GM06990 (cell line): ENCODE results near the gene PEX5L.

Experiments
- DNase-seq: peaks from one replicate; pipeline ENCODE4 v3.0.0-alpha.2; 2011; ENCODE audit not compliant: insufficient read length; ENCODE audit errors: extremely low read depth
- H3K27me3 ChIP-seq: replicated peaks from 2 replicates; pipeline ENCODE4 v1.6.0; 2011; ENCODE audit warnings: low read length; ENCODE audit not compliant: control insufficient read depth, insufficient read depth
- H3K36me3 ChIP-seq: 2 replicates; pipeline ENCODE4 v1.5.1; 2011; ENCODE audit warnings: low read length; ENCODE audit not compliant: control insufficient read depth, insufficient read depth
- H3K4me3 ChIP-seq: replicated peaks from 2 replicates; pipeline ENCODE4 v1.5.1; 2011; ENCODE audit warnings: low read depth, mild to moderate bottlenecking, control low read depth, low read length
- TF ChIP-seq, protein P1 (sequence below): IDR thresholded peaks from 2 replicates; pipeline ENCODE4 v1.5.1; 2011; ENCODE audit warnings: low read length, control low read depth, mild to moderate bottlenecking, inconsistent platforms; ENCODE audit not compliant: insufficient read depth, poor library complexity, severe bottlenecking

PEX5L gene

DNA sequence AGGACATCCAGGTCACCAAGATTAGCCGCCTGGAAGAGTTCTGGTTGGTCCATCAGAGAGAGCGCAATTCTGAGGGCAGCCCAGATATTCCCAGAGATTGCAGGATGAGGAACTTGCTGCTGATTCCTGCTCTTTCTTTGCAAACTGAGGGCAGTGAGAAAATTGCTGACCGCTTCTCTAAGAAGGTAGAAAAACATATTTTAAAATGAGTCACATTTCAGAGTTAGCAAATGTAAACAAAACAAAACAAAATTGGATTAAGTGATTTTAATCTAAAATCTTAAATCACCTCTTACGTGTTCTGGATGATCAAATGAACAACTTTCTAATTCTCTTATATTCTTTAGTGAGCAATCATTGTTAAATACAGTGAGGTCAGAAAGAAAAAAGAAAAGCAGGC, 234.9 kb downstream of the PEX5L start:
- no peaks in the 10 kb centered on the region for H3K27me3 ChIP-seq
- no peaks in the 10 kb centered on the region for H3K36me3 ChIP-seq
- DNase-seq = no peak
- TF ChIP-seq, protein P1, sequence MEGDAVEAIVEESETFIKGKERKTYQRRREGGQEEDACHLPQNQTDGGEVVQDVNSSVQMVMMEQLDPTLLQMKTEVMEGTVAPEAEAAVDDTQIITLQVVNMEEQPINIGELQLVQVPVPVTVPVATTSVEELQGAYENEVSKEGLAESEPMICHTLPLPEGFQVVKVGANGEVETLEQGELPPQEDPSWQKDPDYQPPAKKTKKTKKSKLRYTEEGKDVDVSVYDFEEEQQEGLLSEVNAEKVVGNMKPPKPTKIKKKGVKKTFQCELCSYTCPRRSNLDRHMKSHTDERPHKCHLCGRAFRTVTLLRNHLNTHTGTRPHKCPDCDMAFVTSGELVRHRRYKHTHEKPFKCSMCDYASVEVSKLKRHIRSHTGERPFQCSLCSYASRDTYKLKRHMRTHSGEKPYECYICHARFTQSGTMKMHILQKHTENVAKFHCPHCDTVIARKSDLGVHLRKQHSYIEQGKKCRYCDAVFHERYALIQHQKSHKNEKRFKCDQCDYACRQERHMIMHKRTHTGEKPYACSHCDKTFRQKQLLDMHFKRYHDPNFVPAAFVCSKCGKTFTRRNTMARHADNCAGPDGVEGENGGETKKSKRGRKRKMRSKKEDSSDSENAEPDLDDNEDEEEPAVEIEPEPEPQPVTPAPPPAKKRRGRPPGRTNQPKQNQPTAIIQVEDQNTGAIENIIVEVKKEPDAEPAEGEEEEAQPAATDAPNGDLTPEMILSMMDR = no peak
- H3K4me3 ChIP-seq = no peak overlapping the region

- DNase-seq = no peak
- TF ChIP-seq, protein P1 = no peak
These were observed 235.5 kb downstream of the PEX5L start for GRCh38 chr3:179801263-179801662.

DNA sequence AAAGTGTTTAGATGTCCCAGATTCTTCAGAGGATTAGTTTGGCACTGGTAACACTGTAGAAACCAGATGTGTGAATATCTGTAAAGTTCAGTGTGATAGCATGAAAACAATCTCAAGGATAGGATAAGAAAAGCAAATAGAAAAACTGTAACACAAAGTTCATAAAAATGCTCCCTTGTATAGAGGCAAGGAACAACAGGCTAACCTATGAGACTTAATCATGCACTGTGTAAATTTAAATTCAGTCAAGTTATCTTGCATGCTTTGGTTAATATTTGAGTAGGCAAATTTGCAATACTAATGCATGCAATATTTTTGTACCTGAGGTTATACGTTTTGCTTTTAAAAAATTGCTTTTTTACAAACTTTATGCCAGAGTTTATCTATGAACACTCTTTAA, 239.5 kb downstream of the PEX5L start:
- no peak for DNase-seq
- TF ChIP-seq, protein P1 = no peak
- no peaks in the 10 kb centered on the region for H3K27me3 ChIP-seq
- H3K36me3 ChIP-seq = no peaks in the 10 kb centered on the region
- no peak overlapping the region for H3K4me3 ChIP-seq

More at GRCh38 chr3:179801263-179801662, 235.5 kb downstream of the PEX5L start:
- H3K27me3 ChIP-seq = no peaks in the 10 kb centered on the region
- H3K36me3 ChIP-seq = no peaks in the 10 kb centered on the region
- H3K4me3 ChIP-seq = no peak overlapping the region

- Histone ChIP-seq H3K27me3 (no peaks in the 10 kb centered on the region), H3K4me3 (no peak overlapping the region), H3K36me3 (no peaks in the 10 kb centered on the region)
- DNase-seq = no peak
- TF ChIP-seq, protein P1 = no peak
These were observed 240.3 kb downstream of the PEX5L start for GRCh38 chr3:179796421-179796820.

DNA sequence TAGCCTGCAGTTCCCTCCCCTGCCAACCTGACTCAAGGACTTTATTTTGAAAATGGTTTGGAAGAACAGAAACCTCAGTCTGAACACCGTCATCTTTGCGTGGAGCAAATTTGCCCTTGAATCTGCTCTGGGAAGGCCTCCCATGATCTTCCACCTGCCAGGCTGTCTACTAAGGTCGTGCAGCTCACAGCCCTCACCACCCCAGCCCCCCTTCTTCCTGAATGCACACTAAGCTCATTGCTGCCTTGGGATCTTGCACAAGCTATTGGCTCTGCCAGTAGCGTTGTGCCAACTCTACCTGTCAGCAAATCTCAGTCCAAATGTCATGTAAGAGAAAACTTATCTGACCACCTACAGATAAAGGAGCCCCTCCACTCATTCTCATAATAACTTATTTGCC, 242.4 kb downstream of the PEX5L start:
- TF ChIP-seq, protein P1 = no peak
- no peaks in the 10 kb centered on the region for H3K36me3 ChIP-seq
- no peak for DNase-seq
- no peak overlapping the region for H3K4me3 ChIP-seq
- no peaks in the 10 kb centered on the region for H3K27me3 ChIP-seq

- Histone ChIP-seq H3K27me3 (no peaks in the 10 kb centered on the region), H3K36me3 (no peaks in the 10 kb centered on the region), H3K4me3 (no peak overlapping the region)
- no peak for DNase-seq
- TF ChIP-seq, protein P1 = no peak
These were observed 244.9 kb downstream of the PEX5L start for GRCh38 chr3:179791793-179792192.
